T-helper 1 cell treated with Interleukin-12 subunit alpha and Interleukin-12 subunit beta and Interleukin-4 antibody, amounts not matched to agents 30 μg/mL and 1 μg/mL, for 36 hours (primary cell): ENCODE results near the gene ADARB2.
"Not testable (repeated sequence)": the region's sequence is repeated elsewhere in the genome, so short reads cannot be mapped to it uniquely, and the experiment has no call there.

ENCODE experiments used
- H3K27ac Mint-ChIP-seq: one replicate; pipeline ENCODE4 v1.8.0; 2021; ENCODE audit warnings: mild to moderate bottlenecking, mixed read lengths
- H3K27me3 Mint-ChIP-seq: one replicate; pipeline ENCODE4 v1.8.0; 2021; ENCODE audit warnings: low read depth, mixed read lengths
- H3K36me3 Mint-ChIP-seq: one replicate; pipeline ENCODE4 v1.8.0; 2021; ENCODE audit warnings: low read depth, mixed read lengths
- H3K4me1 Mint-ChIP-seq: one replicate; pipeline ENCODE4 v1.8.0; 2021; ENCODE audit warnings: low read depth, mixed read lengths
- H3K4me3 Mint-ChIP-seq: one replicate; pipeline ENCODE4 v1.8.0; 2021; ENCODE audit warnings: mild to moderate bottlenecking, moderate library complexity, mixed read lengths
- H3K9me3 Mint-ChIP-seq: one replicate; pipeline ENCODE4 v1.8.0; 2021; ENCODE audit warnings: mixed read lengths

Gene ADARB2

GRCh38 chr10:1229574-1229973 is 507.8 kb downstream of the ADARB2 start:
- H3K4me1 Mint-ChIP-seq, result no peaks in the 10 kb centered on the region

GRCh38 chr10:1229116-1229515 is 508.2 kb downstream of the ADARB2 start:
- Mint-ChIP-seq H3K27me3 (peaks cover 7% of the 10 kb centered on the region), H3K36me3 (no peaks in the 10 kb centered on the region), H3K4me1 (no peaks in the 10 kb centered on the region), H3K9me3 (no peaks in the 10 kb centered on the region), H3K27ac (no peak overlapping the region), H3K4me3 (no peak overlapping the region)

More at GRCh38 chr10:1229574-1229973, 507.8 kb downstream of the ADARB2 start:
- Mint-ChIP-seq H3K36me3 (no peaks in the 10 kb centered on the region), H3K4me3 (no peak overlapping the region), H3K9me3 (no peaks in the 10 kb centered on the region), H3K27me3 (peaks cover 2% of the 10 kb centered on the region), H3K27ac (no peak overlapping the region)

GRCh38 chr10:1228467-1228975 is 508.8 kb downstream of the ADARB2 start:
- H3K36me3 Mint-ChIP-seq, result no peaks in the 10 kb centered on the region
- no peak overlapping the region for H3K27ac Mint-ChIP-seq
- H3K4me1 Mint-ChIP-seq, result no peaks in the 10 kb centered on the region
- H3K9me3 Mint-ChIP-seq, result no peaks in the 10 kb centered on the region
- peaks cover 7% of the 10 kb centered on the region for H3K27me3 Mint-ChIP-seq
- H3K4me3 Mint-ChIP-seq, result no peak overlapping the region

- Mint-ChIP-seq H3K9me3 (no peaks in the 10 kb centered on the region), H3K36me3 (no peaks in the 10 kb centered on the region), H3K4me1 (no peaks in the 10 kb centered on the region), H3K27ac (no peak overlapping the region), H3K4me3 (no peak overlapping the region), H3K27me3 (peaks cover 7% of the 10 kb centered on the region)
Measured at GRCh38 chr10:1227510-1228402, 509.6 kb downstream of the ADARB2 start.

- H3K4me1 Mint-ChIP-seq, H3K36me3 Mint-ChIP-seq, H3K27me3 Mint-ChIP-seq, H3K27ac Mint-ChIP-seq, H3K9me3 Mint-ChIP-seq, H3K4me3 Mint-ChIP-seq: not testable (repeated sequence)
Measured at GRCh38 chr10:1226907-1227306, 510.4 kb downstream of the ADARB2 start.

GRCh38 chr10:1219874-1220273 is 517.5 kb downstream of the ADARB2 start:
- not testable (repeated sequence) for H3K4me1 Mint-ChIP-seq, H3K4me3 Mint-ChIP-seq, H3K36me3 Mint-ChIP-seq, H3K27ac Mint-ChIP-seq, H3K9me3 Mint-ChIP-seq, H3K27me3 Mint-ChIP-seq

- no peaks in the 10 kb centered on the region for H3K27me3 Mint-ChIP-seq
- H3K4me1 Mint-ChIP-seq, result no peaks in the 10 kb centered on the region
- H3K36me3 Mint-ChIP-seq, result no peaks in the 10 kb centered on the region
- no peaks in the 10 kb centered on the region for H3K9me3 Mint-ChIP-seq
- no peak overlapping the region for H3K27ac Mint-ChIP-seq
- no peak overlapping the region for H3K4me3 Mint-ChIP-seq
Measured at GRCh38 chr10:1217661-1218060, 519.7 kb downstream of the ADARB2 start.

GRCh38 chr10:1217237-1217587 is 520.1 kb downstream of the ADARB2 start:
- H3K27me3 Mint-ChIP-seq, result no peaks in the 10 kb centered on the region
- no peaks in the 10 kb centered on the region for H3K36me3 Mint-ChIP-seq
- H3K4me1 Mint-ChIP-seq, result no peaks in the 10 kb centered on the region
- no peaks in the 10 kb centered on the region for H3K9me3 Mint-ChIP-seq
- no peak overlapping the region for H3K27ac Mint-ChIP-seq
- H3K4me3 Mint-ChIP-seq, result no peak overlapping the region

- Mint-ChIP-seq H3K4me3 (no peak overlapping the region), H3K9me3 (no peaks in the 10 kb centered on the region), H3K27ac (no peak overlapping the region), H3K4me1 (no peaks in the 10 kb centered on the region), H3K36me3 (no peaks in the 10 kb centered on the region), H3K27me3 (no peaks in the 10 kb centered on the region)
Measured at GRCh38 chr10:1216574-1217236, 520.6 kb downstream of the ADARB2 start.

GRCh38 chr10:1215862-1216573 is 521.3 kb downstream of the ADARB2 start:
- Mint-ChIP-seq H3K4me1 (no peaks in the 10 kb centered on the region), H3K27me3 (no peaks in the 10 kb centered on the region), H3K4me3 (no peak overlapping the region), H3K27ac (no peak overlapping the region), H3K9me3 (no peaks in the 10 kb centered on the region), H3K36me3 (no peaks in the 10 kb centered on the region)

GRCh38 chr10:1214882-1215540 is 522.3 kb downstream of the ADARB2 start:
- Mint-ChIP-seq H3K36me3 (no peaks in the 10 kb centered on the region), H3K9me3 (no peaks in the 10 kb centered on the region), H3K4me1 (no peaks in the 10 kb centered on the region), H3K27ac (no peak overlapping the region), H3K27me3 (no peaks in the 10 kb centered on the region), H3K4me3 (no peak overlapping the region)

- H3K27ac Mint-ChIP-seq, result no peak overlapping the region
- H3K4me1 Mint-ChIP-seq, result no peaks in the 10 kb centered on the region
- H3K9me3 Mint-ChIP-seq, result no peaks in the 10 kb centered on the region
- H3K4me3 Mint-ChIP-seq, result no peak overlapping the region
- H3K36me3 Mint-ChIP-seq, result no peaks in the 10 kb centered on the region
- H3K27me3 Mint-ChIP-seq, result no peaks in the 10 kb centered on the region
Measured at GRCh38 chr10:1214071-1214675, 523.2 kb downstream of the ADARB2 start.

GRCh38 chr10:1213252-1214070 is 523.9 kb downstream of the ADARB2 start:
- Mint-ChIP-seq H3K4me1 (no peaks in the 10 kb centered on the region), H3K36me3 (no peaks in the 10 kb centered on the region), H3K27me3 (no peaks in the 10 kb centered on the region), H3K27ac (no peak overlapping the region), H3K9me3 (no peaks in the 10 kb centered on the region), H3K4me3 (no peak overlapping the region)
